Lower leg skin (tissue), 4 donors: ENCODE measurements around the gene SMAD4. TPM values are rescaled to one million over a fixed set of nuclear protein-coding genes. Genes with fewer than 3 reads are reported as not detected.

Experiments
- DNase-seq, 2 donors: peaks; one replicate each; pipeline ENCODE4 v3.0.0-alpha.2; 2019; ENCODE audit warnings: low spot score in 2 of 2
- H3K4me3 ChIP-seq: fragments of 200-600 bp; sonication (generic); 2 replicates; pipeline ENCODE4 v1.5.1; 2017; ENCODE audit warnings: mild to moderate bottlenecking, low read depth; ENCODE audit not compliant: poor library complexity, severe bottlenecking
- CTCF ChIP-seq, 3 donors: fragments of 450-650 bp; IDR thresholded peaks; one replicate each; pipeline ENCODE4 v1.5.1; 2016; ENCODE audit warnings: antibody characterized with exemption in 3 of 3, mild to moderate bottlenecking in 3 of 3, moderate library complexity in 2 of 3
- POLR2A ChIP-seq, 2 donors: fragments of 450-650 bp; IDR thresholded peaks; one replicate each; pipeline ENCODE4 v1.6.1; 2016 to 2017; ENCODE audit warnings: antibody characterized with exemption in 2 of 2, mild to moderate bottlenecking in 1 of 2, moderate library complexity in 1 of 2
- WGBS, 2 donors: methylation state at CpG; one replicate each; pipeline ENCODE4 v1.1.5; 2018; 5-methylcytosine and 5-hydroxymethylcytosine counted together
- intact Hi-C: fragments of 100-400 bp; cut with DNase I; formaldehyde crosslinking; loops from one replicate; pipeline ENCODE4 v1.15.0; 2023; ENCODE audit warnings: low total_unique reads
- total RNA-seq, 4 donors: library from RNA; depleted of rRNA; stranded (reverse); fragments of >200 nt; gene quantifications; one replicate each; pipeline ENCODE4 v1.1.0, GENCODE V29; 2016

SMAD4 gene
- total RNA-seq, 4 donors from 2014 or later = 101 to 171 (median 128) TPM

GRCh38 chr18:51039138-51040112, 9.4 kb downstream of the SMAD4 start:
- TF ChIP-seq CTCF (IDR thresholded peaks at IDR 0.05) (no peak), POLR2A (IDR thresholded peaks at IDR 0.05) (no peak)
- H3K4me3 ChIP-seq = no peak overlapping the region
- intact Hi-C loops = no loop called here
- WGBS, 2 donors = 36 to 53% methylated on average over 8 of the region's 8 CpGs
- no peak for DNase-seq

- 90 to 99% methylated on average over 3 of the region's 3 CpGs for WGBS, 2 donors
- no peak for DNase-seq
- intact Hi-C loops = no loop called here
- H3K4me3 ChIP-seq = no peak overlapping the region
- TF ChIP-seq CTCF (IDR thresholded peaks at IDR 0.05) (no peak), POLR2A (IDR thresholded peaks at IDR 0.05) (no peak)
Observed at GRCh38 chr18:51041677-51042352, 11.8 kb downstream of the SMAD4 start.

GRCh38 chr18:51044928-51045585, 15.0 kb downstream of the SMAD4 start:
- TF ChIP-seq POLR2A (IDR thresholded peaks at IDR 0.05) = no peak
- TF ChIP-seq CTCF (IDR thresholded peaks at IDR 0.05) = no peak
- 26 to 29% methylated on average over 2 of the region's 2 CpGs for WGBS, 2 donors
- intact Hi-C loops = no loop called here
- DNase-seq = no peak
- H3K4me3 ChIP-seq = no peak overlapping the region

GRCh38 chr18:51048190-51048589, 18.2 kb downstream of the SMAD4 start:
- WGBS, 2 donors = 94 to 96% methylated on average over 1 of the region's 1 CpG
- TF ChIP-seq POLR2A (IDR thresholded peaks at IDR 0.05) = no peak
- TF ChIP-seq CTCF (IDR thresholded peaks at IDR 0.05) = no peak
- DNase-seq = no peak
- no peak overlapping the region for H3K4me3 ChIP-seq
- intact Hi-C loops = no loop called here

GRCh38 chr18:51049137-51049536, 19.1 kb downstream of the SMAD4 start:
- 91 to 99% methylated on average over 2 of the region's 2 CpGs for WGBS, 2 donors
- DNase-seq = no peak
- TF ChIP-seq CTCF (IDR thresholded peaks at IDR 0.05) (no peak), POLR2A (IDR thresholded peaks at IDR 0.05) (no peak)
- H3K4me3 ChIP-seq = no peak overlapping the region
- intact Hi-C loops = no loop called here
